GM19025 (cell line): Measurements from ENCODE around the gene ZNF79.

Experiments
- ATAC-seq: cut with Tn5 transposase; IDR thresholded peaks from one replicate; pipeline ENCODE4 v1.9.1; 2021; ENCODE audit warnings: mild to moderate bottlenecking, low read depth, moderate library complexity; ENCODE audit not compliant: unreplicated experiment

Gene ZNF79

GRCh38 chr9:127397646-127398274 lies 26.4 kb upstream of the ZNF79 start:
- no peak for ATAC-seq

- ATAC-seq = no peak
Observed at GRCh38 chr9:127398275-127398647, 25.9 kb upstream of the ZNF79 start.

- no peak for ATAC-seq
Observed at GRCh38 chr9:127398715-127399400, 25.3 kb upstream of the ZNF79 start.

GRCh38 chr9:127399736-127400269 lies 24.4 kb upstream of the ZNF79 start:
- no peak for ATAC-seq

GRCh38 chr9:127402401-127403090 lies 21.6 kb upstream of the ZNF79 start:
- ATAC-seq = no peak

- ATAC-seq = no peak
Observed at GRCh38 chr9:127403507-127404192, 20.5 kb upstream of the ZNF79 start.

GRCh38 chr9:127404631-127405030 lies 19.6 kb upstream of the ZNF79 start:
- no peak for ATAC-seq

GRCh38 chr9:127405344-127406125 lies 18.6 kb upstream of the ZNF79 start:
- ATAC-seq = no peak

GRCh38 chr9:127406799-127407491 lies 17.2 kb upstream of the ZNF79 start:
- ATAC-seq = no peak

GRCh38 chr9:127407492-127407843 lies 16.7 kb upstream of the ZNF79 start:
- ATAC-seq = no peak

- no peak for ATAC-seq
Observed at GRCh38 chr9:127411122-127411521, 13.1 kb upstream of the ZNF79 start.

- ATAC-seq = no peak
Observed at GRCh38 chr9:127415141-127415540, 9.0 kb upstream of the ZNF79 start.

- no peak for ATAC-seq
Observed at GRCh38 chr9:127415657-127416056, 8.5 kb upstream of the ZNF79 start.

- ATAC-seq = no peak
Observed at GRCh38 chr9:127417131-127418036, 6.8 kb upstream of the ZNF79 start.

- no peak for ATAC-seq
Observed at GRCh38 chr9:127418037-127418471, 6.1 kb upstream of the ZNF79 start.

- no peak for ATAC-seq
Observed at GRCh38 chr9:127419348-127419747, 4.8 kb upstream of the ZNF79 start.

GRCh38 chr9:127421057-127421456 lies 3.1 kb upstream of the ZNF79 start:
- ATAC-seq = no peak

GRCh38 chr9:127422133-127422782 lies 1.9 kb upstream of the ZNF79 start:
- no peak for ATAC-seq
